ENCODE measurements around the gene USP47.

Gene USP47

DNA sequence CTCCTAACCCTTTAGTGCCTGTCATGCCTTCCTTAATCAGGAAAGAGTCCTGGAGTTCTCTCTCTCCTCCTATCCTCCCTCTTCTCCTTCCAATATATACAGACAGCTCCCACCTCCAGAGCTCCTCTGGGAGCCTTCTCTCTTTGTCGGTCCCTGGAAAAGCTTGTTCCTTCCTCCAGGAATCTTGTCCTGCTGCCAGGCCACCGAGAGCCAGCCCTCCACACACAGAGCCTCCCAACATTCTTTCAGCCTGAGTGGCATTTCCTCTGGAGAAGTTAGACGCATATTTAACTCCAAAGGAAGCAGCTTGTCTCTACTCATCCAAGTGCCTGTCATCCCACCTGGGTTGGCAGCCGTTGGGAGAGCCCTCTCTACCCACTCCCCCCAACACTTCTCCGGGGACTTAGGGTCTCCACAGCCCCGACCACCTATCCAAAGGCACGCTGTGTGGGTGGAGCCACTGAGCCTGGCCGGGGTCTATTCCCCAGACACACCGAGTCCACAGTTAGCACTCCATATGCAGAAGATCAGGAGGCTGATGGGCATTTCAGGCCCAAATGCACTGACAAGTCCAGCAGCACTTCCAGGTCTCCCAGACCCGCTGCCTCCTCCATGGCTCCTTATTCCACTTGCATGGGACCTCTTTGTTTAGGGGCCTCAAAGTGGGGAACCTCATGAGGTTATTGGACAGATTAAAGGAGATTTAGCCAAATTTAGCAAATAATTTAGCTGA is 135.6 kb downstream of the USP47 start:
- in situ Hi-C loops (cut with MboI; ENCODE audit: low sequenced_read_pairs) = no loop called here

DNA sequence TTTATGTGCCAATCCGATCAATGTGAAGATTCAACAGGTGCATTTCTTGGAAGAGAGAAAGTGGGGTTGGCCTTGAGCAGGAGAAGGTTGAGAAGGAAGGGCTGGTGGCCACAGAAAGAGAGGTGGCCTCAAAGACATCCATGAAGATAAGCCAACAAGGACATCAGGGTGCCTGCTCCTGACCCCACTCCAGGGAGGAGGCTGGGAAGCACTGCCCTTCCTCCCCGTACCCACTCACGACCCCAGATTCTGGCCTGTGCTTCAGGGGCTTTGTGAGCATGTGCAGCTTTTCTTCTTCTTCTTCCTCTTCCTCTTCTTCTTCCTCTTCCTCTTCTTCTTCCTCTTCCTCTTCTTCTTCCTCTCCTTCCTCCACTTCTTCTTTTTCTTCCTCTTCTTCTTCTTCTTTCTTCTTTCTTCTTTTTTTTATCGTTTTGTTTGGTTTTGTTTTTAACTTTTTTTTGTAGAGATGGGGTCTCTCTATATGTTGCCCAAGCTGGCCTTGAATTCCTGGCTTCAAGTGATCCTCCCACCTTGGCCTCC is 136.4 kb downstream of the USP47 start:
- in situ Hi-C loops (cut with MboI; ENCODE audit: low sequenced_read_pairs) = no loop called here

DNA sequence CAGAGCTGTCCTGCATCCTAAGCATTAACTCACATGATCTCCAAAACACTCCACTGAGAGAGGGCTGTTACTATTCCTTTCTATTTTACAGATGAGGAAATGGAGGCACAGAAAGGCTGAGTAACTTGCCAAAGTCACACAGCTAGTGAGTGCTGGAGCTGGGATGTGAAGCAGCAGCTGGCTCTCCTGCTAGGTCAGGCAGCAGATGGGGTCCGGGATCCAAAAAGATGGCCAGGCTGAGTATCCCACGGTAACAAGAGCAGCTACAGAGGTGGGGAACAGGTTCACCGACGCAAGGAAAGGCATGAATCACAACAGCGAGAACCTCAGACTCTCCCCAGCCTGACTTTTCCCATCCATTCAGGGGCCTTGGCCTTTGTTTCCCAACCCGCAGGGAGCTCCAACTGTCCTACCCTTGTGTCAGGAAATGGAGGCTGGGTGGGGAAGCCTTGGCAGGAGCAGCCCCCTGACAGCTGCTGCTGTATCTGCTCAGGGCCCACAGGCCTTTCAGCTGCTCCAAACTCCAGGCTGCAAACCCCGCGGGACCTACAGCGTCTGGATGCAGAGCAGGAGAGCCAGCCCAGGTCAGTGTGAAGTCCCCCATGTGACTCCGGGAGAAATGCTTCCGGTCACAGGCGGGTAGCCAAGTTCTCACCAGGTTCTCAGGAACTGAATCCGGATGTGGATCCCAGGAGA is 137.2 kb downstream of the USP47 start:
- in situ Hi-C loops (cut with MboI; ENCODE audit: low sequenced_read_pairs) = no loop called here

DNA sequence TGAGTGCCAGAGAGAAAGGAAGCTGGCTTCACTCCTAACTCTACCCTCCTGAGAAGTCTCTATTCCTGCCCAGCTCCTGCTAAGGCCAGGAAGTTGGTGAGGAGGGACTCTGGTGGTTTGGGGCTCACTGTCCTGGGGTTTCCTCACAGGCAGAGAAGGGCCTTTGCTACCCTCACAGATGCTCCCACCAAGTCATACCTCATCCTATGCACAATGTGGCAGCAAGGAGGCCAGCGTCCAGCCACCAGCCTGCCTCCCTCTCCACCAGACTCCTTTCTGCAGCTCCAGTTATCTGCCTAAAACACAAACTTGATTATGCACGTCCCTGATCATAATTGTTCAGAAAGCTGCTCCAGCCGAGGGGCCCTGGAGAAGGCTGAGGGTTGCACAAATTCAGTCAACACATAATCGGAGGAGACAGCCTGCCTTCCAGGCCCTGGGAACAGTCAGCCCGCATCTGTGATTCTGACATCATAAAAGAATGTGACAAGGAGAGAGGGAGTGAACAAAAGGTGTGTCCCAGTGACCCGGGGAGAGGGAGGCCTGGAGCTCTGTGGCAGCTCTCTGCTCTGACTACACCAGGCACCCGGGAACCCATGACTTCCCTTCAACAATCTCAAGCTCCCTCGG is 137.8 kb downstream of the USP47 start:
- in situ Hi-C loops (cut with MboI; ENCODE audit: low sequenced_read_pairs) = no loop called here

DNA sequence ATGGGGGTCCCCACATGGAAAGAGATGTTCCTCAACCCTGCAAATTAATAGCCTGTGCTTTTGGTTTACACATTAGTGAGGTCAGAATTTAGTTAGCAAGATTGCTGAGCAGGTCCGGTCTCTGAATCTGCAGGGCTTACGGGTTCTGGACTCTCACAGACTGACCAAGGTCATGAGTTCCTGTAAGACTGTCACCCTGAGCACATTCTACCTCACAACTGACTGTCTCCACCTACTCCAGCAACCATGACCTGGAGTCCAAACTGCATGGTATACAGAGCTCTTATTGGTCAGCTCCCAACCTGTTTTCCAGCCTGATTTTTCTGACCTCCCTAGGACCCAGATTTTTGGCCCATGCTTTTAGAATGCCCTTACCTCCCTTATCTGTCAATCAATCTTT is 138.4 kb downstream of the USP47 start:
- in situ Hi-C loops (cut with MboI; ENCODE audit: low sequenced_read_pairs) = no loop called here

DNA sequence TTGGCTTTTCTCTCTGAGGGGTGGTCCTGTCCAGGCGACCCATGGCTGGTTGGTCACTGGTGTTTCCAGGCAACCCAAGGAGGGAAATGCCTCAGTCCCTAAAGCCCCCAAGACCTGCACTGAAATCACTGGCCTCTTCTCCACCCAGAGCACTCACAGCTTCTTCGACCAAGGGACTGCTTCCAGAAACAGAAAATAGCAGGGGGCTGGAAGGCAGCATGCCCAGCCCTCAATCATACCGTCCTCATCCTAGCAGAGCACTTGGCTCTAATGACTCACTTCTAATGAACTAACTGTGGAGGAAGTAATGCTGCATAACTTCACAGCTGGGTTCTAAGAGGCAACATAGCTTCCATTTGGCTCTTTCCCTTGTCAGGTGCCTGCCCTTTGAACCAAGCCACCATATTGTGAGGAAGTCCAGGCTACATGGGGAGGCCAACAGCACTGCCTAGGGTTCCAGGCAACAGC is 139.1 kb downstream of the USP47 start:
- in situ Hi-C loops (cut with MboI; ENCODE audit: low sequenced_read_pairs) = no loop called here

DNA sequence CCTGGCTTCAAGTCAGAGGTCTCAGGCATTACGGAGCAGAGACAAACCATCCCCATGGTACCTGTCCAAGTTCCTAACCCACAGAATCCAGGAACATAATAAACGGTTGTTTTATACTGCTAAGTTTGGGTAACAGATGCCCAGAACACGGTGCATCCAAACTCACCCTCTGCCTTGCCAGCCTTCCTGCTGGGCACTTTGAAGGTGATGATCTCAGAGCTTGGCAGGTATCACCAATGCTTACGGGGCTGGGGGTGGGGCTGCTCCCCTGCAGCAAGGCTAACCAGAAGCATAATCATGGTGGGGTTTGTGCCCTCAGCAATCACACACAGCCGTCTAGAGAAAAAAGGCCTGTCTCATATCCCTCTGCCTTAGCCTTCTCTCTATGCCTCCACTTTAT is 139.6 kb downstream of the USP47 start:
- in situ Hi-C loops (cut with MboI; ENCODE audit: low sequenced_read_pairs) = no loop called here

DNA sequence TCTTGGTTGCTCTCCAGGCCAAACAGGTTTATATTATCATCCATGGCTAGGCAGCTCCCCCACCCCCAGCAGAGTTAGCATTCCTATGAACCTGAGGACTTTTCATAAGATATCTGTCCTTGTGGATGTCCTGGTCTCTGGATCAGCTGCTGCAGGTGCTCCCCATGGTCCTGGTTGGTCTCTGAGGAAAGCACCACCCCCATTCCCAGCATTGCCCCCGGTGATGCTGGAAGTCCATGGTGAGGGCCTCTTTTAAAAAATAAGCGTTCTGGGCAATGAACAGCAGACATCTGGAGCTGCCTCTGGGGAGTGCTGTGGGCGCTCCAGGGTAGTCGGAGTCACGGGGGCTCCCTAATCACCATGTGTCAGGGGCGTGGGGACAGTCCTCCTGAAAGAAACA is 140.1 kb downstream of the USP47 start:
- in situ Hi-C loops (cut with MboI; ENCODE audit: low sequenced_read_pairs) = no loop called here

DNA sequence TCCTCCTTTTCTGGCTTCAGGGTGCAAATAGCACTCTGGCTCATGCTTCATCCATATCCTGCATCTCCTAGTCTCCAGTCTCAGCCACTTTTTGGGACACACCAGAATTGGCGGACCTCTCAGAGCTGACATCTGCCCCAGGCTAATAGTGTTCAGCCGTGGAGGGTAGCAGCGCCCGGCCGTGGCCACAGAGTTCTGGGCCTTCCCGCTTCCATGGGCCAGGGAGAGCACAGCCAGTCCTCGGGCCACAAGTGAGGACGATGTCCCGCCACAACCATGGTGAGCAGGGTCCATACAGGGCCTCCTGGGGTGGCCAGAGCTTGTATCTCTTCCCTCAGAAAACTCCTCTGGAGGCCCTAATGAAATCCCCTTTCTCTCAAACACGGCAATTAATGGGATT is 140.7 kb downstream of the USP47 start:
- in situ Hi-C loops (cut with MboI; ENCODE audit: low sequenced_read_pairs) = no loop called here

DNA sequence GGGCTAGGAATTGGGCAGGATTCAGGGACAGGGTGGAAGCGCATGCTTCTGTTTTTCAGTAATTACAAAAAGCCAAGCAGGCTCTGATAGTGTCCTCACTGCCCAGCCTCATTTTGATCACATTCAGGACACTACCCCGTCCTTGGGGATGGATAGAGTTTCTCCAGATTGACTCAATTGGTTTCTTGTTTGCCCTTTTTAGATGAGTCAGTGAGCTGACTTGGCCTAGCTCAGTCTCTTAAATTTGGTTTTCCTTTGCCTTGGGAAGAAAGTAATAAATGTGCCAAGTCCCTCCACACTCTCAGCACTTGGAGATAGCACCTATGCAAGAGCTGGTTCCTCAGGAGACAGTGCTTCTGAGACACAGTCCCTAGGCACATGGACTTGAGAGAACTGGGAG is 141.2 kb downstream of the USP47 start:
- in situ Hi-C loops (cut with MboI; ENCODE audit: low sequenced_read_pairs) = no loop called here

DNA sequence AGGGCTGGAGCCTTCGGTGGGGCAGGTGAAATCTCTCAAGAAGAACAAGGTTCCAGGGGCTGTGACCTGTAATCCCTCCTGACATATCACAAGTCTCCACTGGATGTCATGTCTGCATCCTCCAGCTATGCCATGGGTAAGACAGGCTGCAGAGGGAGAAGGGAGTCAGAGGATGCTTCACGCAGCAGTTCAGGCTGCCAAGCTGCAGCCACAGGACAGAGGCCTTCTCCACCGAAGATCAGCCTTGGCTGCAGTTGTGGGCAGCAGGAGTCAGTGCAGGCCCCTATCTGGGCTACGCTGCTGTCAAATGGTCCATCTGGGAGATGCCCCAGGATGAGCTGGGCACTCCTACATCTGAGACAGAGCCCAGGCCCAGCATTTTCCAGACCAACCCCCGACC is 141.7 kb downstream of the USP47 start:
- in situ Hi-C loops (cut with MboI; ENCODE audit: low sequenced_read_pairs) = no loop called here

DNA sequence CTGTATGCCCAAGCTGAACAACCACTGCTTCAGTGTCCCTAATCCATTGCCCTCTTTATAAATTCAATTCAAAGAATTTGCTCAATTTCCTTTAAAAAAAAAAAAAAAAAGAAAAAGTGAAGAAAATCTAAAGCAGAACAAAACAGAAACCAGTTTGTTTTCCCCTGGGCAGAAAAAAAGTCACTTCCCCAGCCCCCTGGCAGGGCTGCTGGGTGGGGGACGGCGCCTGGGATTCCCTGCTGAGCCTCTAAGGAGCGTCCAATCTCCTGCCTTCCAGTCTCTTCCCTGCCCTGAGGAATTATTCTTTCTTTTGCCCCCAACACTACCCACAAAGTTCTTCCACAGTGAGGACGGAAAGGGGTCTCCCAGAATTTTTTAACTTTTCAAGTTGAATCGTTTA is 142.8 kb downstream of the USP47 start:
- in situ Hi-C loops (cut with MboI; ENCODE audit: low sequenced_read_pairs) = no loop called here

DNA sequence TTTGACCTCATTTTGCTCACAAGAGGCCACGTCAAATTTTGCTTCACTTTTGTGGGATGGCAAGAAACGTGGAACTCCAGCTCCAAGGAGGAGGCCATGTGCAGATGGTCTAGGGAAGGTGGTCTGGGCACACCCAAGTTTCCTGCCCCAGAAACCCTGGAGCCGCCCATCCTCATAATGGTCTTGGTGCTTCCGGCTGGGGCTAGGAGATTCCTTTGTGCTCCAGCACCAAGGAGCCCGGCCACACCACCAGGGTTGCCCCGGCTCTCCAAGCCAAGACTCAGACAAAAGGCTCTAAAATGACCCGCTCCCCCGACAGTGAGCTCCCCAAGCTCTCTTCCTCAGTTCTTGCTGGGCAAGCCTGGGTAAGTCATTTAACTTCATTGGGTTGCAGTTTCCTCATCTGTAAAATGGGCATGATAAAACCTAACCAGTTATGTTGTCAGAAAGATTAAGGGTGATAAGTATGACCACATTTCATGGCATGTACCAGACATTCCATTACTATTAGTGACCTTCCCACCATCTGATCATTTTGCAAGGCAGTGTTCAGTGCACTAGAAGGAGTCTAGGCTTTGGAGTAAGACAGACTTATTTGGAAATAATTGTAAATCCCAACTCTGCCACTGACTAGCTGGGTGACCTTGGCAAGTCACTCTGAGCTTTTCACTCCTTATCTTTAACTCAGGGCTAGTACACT is 143.4 kb downstream of the USP47 start:
- in situ Hi-C loops (cut with MboI; ENCODE audit: low sequenced_read_pairs) = no loop called here

DNA sequence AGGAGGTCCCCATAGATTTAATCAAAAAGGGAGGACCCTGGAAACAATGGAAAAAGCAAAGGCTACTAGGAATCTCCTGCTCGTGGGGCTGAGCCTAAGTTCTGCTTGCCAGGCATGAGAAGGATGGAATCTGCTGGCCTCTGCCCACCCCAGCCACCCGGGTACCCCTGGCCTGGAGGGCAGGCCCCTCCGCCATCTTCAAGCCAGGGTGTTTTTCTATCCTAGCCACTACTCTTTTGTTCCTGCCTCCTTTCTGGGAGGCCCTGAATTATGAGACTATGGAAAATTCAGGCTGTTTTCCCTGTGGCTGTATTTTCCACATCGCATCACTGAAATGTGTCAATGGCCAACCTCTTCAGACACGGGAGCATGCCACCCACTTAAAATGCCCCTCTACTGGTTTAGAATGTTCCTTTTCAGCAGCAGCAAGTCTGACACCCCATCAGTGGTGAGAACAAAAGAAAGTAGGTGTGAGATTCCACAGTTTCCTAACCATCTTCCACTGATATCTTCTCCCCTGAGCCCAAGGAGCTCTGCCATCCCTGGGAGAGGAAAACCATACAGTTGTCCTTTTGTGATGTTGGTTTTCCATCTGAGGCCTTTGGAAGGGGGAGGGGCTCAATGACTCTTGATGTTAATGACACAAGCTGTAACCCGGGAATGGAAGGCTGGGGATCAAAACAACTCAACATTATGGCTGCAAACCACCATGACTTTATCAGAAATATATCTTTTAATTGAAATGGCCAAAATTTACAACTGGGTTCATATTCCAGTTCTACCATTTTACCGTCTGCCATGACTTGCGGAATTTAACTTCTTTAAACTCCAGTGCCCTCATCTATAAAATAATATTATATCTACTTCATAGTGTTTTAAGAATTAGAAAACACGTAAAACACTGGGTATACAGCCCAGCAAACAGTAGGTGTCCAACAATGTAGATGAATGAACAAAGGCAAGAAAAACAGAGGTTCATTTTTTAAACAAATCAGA is 144.5 kb downstream of the USP47 start:
- in situ Hi-C loops (cut with MboI; ENCODE audit: low sequenced_read_pairs) = no loop called here

DNA sequence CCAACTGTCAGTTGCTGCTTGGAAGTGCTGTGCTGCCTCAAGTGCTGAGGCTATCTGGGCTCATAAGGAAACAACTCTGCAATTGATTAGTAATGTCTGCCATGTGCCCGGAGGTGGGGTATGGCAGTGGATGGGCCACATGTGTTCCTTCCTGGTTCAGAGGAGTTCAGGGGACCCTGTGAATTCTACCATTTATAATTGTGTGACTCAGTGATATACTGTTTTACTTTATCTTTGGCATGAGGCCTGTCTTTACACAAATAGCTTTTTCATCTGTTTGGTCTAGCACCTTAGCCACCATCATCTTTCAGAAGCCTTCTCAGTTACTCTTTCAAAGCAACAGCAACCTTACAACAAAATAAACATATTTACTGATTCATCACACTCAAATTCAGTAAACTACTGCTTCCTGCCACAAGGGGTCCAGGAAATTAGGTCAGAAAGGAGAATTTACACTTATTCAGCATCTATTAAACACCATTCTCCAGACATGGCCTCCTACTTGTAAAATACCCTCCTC is 145.8 kb downstream of the USP47 start:
- in situ Hi-C loops (cut with MboI; ENCODE audit: low sequenced_read_pairs) = no loop called here

DNA sequence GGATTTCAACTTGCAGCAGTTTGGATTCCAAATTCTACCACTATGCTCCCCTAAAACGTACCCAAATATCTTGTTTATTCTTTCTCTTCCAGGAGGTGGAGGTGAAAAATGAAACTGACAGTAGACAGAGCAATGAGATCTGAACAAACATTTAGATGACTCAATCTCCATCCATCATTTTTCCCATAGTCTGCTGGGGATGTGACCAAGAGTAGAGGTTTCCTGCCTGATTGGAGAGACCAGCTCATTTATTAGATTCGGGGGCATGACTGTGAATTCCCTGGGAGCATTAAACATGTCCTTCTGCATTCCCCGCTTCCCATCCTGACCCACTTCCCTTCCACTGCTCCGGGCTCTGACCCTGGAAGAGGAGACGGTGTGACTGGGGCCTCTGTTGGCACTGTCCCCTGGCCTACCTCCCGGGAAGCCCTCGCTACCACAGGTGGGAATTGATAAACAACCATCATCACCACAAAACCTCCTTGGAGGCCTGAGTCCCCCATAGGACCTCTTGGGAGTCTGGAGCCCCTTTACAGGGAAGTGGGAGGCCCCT is 146.4 kb downstream of the USP47 start:
- in situ Hi-C loops (cut with MboI; ENCODE audit: low sequenced_read_pairs) = no loop called here

DNA sequence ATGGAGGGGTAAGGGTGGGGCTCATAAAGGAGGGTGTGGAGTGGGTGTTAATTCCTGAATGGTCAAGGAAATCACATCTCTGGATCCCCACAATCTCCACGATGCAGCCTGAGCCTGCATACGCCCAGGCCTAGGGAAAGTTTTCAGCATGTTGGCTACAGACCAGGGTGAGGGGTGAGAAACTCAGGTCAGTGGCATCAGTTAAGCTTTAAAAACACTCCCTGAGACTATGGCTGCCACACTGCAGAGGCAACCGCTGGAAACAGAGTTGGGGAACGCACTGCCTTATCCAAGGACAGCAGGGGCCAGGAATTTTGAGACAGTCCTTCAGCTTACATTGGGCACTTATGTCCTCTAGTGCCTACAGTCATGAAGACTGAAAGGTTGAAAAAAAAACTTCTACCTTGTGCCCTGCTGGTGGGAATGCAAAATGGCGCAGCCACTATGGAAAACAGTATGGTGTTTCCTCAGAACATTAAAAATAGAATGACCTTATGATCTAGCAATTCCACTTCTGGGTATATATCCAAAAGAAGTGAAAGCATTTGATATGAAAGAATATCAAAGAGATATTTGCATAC is 147.0 kb downstream of the USP47 start:
- in situ Hi-C loops (cut with MboI; ENCODE audit: low sequenced_read_pairs) = no loop called here

DNA sequence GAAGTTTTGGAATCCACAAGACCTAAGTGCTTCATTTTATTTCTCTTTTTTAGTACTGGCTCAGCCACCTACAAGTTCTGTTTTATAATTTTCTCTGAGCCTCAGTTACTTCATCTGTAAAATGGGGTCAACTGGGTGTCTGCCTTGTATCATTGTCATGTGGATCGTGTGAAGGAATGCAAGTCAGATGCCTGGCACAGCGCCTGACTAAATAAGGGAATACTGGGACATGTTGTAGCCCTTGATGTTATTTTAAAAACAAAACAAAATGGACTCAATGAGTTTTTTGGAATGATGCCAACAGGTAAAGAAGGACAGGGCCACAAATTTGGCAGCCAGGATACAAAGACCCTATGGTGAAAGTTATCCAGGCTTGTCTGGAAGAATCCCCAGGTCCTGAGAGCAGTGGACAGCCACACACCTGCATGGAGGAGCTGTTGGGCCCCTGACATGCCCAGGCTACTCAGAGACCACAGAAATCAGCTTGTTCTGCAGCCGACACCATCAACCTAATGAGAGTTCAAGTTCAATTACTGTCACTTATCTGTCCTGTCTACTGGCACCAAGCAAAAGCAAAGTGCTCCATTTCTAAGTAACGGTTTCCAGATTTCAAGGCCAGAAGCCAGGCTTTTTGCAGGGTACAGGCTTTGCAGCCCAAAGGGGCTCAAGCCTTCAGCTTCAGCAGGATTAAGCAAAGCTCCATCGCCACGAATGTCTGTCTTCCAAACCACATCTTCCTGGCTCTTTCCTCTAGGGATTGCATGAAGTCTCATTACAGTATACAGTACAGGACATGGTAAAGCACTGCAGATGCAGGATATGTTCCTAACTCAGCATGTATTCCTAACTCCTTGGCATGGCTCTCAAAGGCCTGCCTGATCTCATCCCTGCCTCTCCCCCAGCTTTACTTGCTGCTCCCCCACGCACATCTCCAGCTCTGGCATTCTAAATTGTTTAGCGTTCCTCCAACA is 148.3 kb downstream of the USP47 start:
- in situ Hi-C loops (cut with MboI; ENCODE audit: low sequenced_read_pairs) = no loop called here

All from HL-60/S4 treated with phorbol 12-myristate 13-acetate at 8.2 ng/mL for 4 days and 3 days (cell line).